Ovary (tissue), 9 donors: ENCODE data around the gene PCDHGA9. TPM values are rescaled to one million over a fixed set of nuclear protein-coding genes. Genes with fewer than 3 reads are reported as not detected.

Source experiments
- DNase-seq, 5 donors: peaks; one replicate each; pipeline ENCODE4 v3.0.0-alpha.2; 2019 to 2020
- H3K27ac ChIP-seq, 2 donors: fragments of 200-600 bp; one replicate each; pipeline versions ENCODE4 v1.5.1 to v1.8.0; 2019 to 2022
- H3K27me3 ChIP-seq: fragments of 200-600 bp; one replicate; pipeline ENCODE4 v1.8.0; 2022
- H3K36me3 ChIP-seq: fragments of 200-600 bp; sonication (generic); one replicate; pipeline ENCODE4 v1.5.1; 2019
- H3K4me1 ChIP-seq: one replicate; pipeline ENCODE4 v1.8.1; 2013; ENCODE audit warnings: mild to moderate bottlenecking, moderate library complexity; ENCODE audit not compliant: insufficient read depth
- H3K4me3 ChIP-seq: fragments of 200-600 bp; sonication (generic); one replicate; pipeline ENCODE4 v1.5.1; 2017
- H3K9me3 ChIP-seq, 2 donors: fragments of 200-600 bp in 1 of 2; sonication (generic) in 1 of 2; one replicate each; pipeline versions ENCODE4 v1.5.1 to v1.8.1; 2013 to 2019; ENCODE audit warnings: mild to moderate bottlenecking in 1 of 2, moderate library complexity in 1 of 2
- CTCF ChIP-seq, 3 donors: fragments of 450-650 bp in 2 of 3; fragments of 200-600 bp in 1 of 3; IDR thresholded peaks; one replicate each; pipeline versions ENCODE4 v1.5.1 to v1.8.0; 2016 to 2022; ENCODE audit warnings: antibody characterized with exemption in 3 of 3, mild to moderate bottlenecking in 1 of 3
- EP300 ChIP-seq: sonication (generic); formaldehyde crosslinking; IDR thresholded peaks from one replicate; pipeline ENCODE4 v1.6.1; 2017; ENCODE audit warnings: antibody characterized with exemption
- POLR2A ChIP-seq: fragments of 450-650 bp; IDR thresholded peaks from one replicate; pipeline ENCODE4 v1.6.1; 2017; ENCODE audit warnings: antibody characterized with exemption, mild to moderate bottlenecking, moderate library complexity
- WGBS, 3 donors: extraction: QIAGEN DNeasy Blood & Tissue Kit in 1 of 3; methylation state at CpG; one replicate each; pipeline versions ENCODE4 v1.1.5 to v1.1.7; 2013 to 2017; 5-methylcytosine and 5-hydroxymethylcytosine counted together
- intact Hi-C, 4 donors: fragments of 100-400 bp; cut with DNase I; formaldehyde crosslinking; loops; one replicate each; pipeline versions ENCODE4 v1.11.0 to v1.15.1; 2022 to 2023
- polyA plus RNA-seq, 2 donors: library from polyadenylated mRNA; stranded (reverse); fragments of 200-250 nt in 1 of 2; fragments of 350-450 nt in 1 of 2; fragmentation: Illumina TruSeq in 1 of 2; extraction: RNeasy Lipid Tissue Mini Kit (QIAGEN cat#74804) in 1 of 2; gene quantifications; one replicate each; pipeline ENCODE4 v1.2.3, GENCODE V29; 2013 to 2014
- total RNA-seq, 7 donors: library from RNA; depleted of rRNA in 2 of 7; stranded (reverse); fragments of >200 nt in 2 of 7; fragmentation: NEBNext Ultra II Directional in 3 of 7; extraction: Animal tissue kit (Norgen Biotek cat#: 25700) in 3 of 7; gene quantifications; one replicate each; pipeline versions ENCODE4 v1.1.0 to v1.2.4, GENCODE V29; 2016 to 2023
- donor health status: DM: no; HTN: no; CAD: no; lungs with moderate emphysema.
- donor health status: DM: no; HTN: no; CAD: no.
- donor health status: Bipolar disorder and iron deficiency.
- donor health status: DM: yes; HTN: yes; CAD: no.
- donor health status: DM: no; HTN: no; CAD: no.
- donor health status: DM: yes; HTN: yes; CAD: no.

Gene PCDHGA9
- total and polyA plus RNA-seq, 9 donors = 2.3 to 11.7 (median 8.2) TPM

DNA sequence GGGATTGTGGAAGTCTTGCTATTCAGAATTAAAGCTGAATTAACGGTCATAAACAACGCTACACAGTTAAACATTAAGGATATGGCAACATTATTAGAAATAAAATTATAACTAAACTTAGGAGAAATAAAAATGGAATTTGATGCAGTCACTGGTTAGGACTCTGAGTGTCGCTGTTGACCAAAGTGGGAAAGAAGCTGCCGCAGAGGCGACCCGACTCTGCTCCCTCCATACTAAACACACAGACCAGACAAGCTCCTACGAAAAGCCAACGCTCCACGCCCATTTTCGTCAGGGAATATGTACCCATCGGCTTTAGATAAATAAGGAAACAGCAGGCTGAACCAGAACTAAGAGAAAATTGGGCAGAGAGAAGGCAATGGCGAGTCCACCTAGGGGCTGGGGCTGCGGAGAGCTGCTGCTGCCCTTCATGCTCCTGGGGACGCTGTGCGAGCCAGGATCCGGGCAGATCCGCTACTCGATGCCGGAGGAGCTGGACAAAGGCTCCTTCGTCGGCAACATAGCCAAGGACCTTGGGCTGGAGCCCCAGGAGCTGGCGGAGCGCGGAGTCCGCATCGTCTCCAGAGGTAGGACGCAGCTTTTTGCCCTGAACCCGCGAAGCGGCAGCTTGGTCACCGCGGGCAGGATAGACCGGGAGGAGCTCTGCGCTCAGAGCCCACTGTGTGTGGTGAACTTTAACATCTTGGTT is 38.5 kb upstream of the PCDHGA9 start, which contains the start of gene PCDHGA5:
Gene PCDHGA5 (plus strand): TSS at position 211 of the 709 bp plus-strand sequence. CDS start 169 bp downstream, at position 380.
- peak within 1 kb of the TSS; percentile 17 for H3K4me3 ChIP-seq
- H3K27ac ChIP-seq = no peak within 1 kb of the TSS
- H3K4me1 ChIP-seq = no peaks in the 10 kb centered on the region
- H3K27me3 ChIP-seq = no peaks in the 10 kb centered on the region
- DNase-seq = no peak
- no peaks in the 10 kb centered on the region for H3K36me3 ChIP-seq
- H3K9me3 ChIP-seq = peaks cover 0 to 52% of the 10 kb centered on the region in 2 donors
- intact Hi-C loops = no loop called here
- TF ChIP-seq EP300 (no peak), POLR2A (no peak), CTCF (IDR thresholded peaks at IDR 0.05) (no peak)
- WGBS, 3 donors = 11 to 18% (median 16%) methylated on average over 34 of the region's 34 CpGs

DNA sequence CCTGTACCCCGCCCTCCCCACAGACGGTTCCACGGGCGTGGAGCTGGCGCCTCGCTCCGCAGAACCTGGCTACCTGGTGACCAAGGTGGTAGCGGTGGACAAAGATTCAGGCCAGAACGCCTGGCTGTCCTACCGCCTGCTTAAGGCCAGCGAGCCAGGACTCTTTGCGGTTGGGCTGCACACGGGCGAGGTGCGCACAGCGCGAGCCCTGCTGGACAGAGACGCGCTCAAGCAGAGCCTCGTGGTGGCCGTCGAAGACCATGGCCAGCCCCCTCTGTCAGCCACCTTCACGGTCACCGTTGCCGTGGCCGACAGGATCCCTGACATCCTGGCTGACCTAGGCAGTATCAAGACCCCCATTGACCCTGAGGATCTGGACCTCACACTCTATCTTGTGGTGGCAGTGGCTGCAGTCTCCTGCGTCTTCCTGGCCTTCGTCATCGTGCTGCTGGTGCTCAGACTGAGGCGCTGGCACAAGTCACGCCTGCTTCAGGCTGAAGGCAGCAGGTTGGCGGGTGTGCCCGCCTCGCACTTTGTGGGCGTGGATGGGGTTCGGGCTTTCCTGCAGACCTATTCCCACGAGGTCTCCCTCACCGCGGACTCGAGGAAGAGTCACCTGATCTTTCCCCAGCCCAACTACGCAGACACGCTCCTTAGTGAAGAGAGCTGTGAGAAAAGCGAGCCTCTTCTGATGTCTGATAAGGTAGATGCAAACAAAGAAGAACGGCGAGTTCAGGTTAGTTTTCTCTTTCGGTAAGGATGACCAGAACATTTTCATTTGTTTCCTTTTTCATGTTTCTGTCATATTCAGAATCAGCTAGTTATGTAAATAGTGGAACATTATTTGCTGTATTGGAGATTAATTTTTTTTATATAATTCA is 36.3 kb upstream of the PCDHGA9 start:
- Histone ChIP-seq H3K27ac (no peak overlapping the region), H3K4me1 (no peaks in the 10 kb centered on the region), H3K9me3 (peaks cover 0 to 53% of the 10 kb centered on the region in 2 donors), H3K36me3 (no peaks in the 10 kb centered on the region), H3K4me3 (no peak overlapping the region), H3K27me3 (no peaks in the 10 kb centered on the region)
- DNase-seq = no peak
- TF ChIP-seq CTCF (IDR thresholded peaks at IDR 0.05) (no peak), EP300 (no peak), POLR2A (no peak)
- intact Hi-C loops = no loop called here
- 28 to 44% (median 29%) methylated on average over 36 to 46 of the region's 46 CpGs for WGBS, 3 donors

DNA sequence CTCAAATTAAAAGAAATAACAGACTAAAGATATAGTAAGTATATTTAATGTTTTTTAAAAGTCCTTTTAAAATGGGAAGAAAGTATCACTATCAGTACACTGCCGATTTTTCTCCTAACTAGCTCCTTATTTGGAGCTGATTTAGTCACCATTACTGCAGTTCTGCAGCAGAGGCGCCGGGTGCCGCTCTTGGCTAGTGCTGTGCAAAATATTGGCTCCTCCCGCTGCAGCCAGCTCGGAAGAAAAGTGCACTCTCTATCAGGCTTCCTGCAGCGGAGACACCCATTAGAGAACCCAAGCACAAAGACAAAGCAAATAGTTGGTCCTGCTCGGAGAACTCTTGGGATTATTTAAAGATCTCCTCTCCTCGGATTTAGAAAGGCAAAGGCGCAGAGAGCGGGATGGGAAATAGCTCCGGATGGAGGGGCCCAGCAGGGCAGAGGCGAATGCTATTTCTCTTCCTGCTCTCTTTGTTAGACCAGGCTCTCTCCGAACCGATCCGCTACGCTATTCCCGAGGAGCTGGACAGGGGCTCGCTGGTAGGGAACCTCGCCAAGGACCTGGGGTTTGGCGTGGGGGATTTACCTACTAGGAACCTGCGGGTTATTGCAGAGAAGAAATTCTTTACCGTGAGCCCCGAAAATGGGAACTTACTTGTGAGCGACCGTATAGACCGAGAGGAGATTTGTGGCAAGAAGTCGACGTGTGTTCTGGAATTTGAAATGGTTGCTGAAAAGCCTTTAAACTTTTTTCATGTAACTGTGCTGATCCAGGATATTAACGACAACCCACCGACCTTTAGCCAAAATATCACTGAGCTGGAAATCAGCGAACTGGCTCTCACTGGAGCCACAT is 32.4 kb upstream of the PCDHGA9 start, which contains the start of gene PCDHGB3:
Gene PCDHGB3 (plus strand): TSS at position 249 of the 855 bp plus-strand sequence. CDS start 153 bp downstream, at position 402.
- Histone ChIP-seq H3K27me3 (no peaks in the 10 kb centered on the region), H3K9me3 (peaks cover 5 to 45% of the 10 kb centered on the region in 2 donors), H3K27ac (no peak within 1 kb of the TSS), H3K36me3 (no peaks in the 10 kb centered on the region), H3K4me3 (no peak within 1 kb of the TSS), H3K4me1 (no peaks in the 10 kb centered on the region)
- WGBS, 3 donors = 16 to 22% (median 21%) methylated on average over 32 of the region's 32 CpGs
- no peak for DNase-seq
- TF ChIP-seq POLR2A = no peak
- TF ChIP-seq CTCF (IDR thresholded peaks at IDR 0.05) = no peak
- no peak for TF ChIP-seq EP300
- intact Hi-C loops = no loop called here
